WTC11 (cell line): Measurements from ENCODE around the gene PHC2. TPM values are rescaled to one million over a fixed set of nuclear protein-coding genes. Genes with fewer than 3 reads are reported as not detected.

Experiments used
- microRNA-seq: library from miRNA; unstranded; fragments of <30 nt; microRNA quantifications from one replicate; pipeline ENCODE4 v1.2.0, GENCODE V29; 2022; ENCODE audit warnings: borderline number of aligned reads
- total RNA-seq: library from RNA; stranded (reverse); gene quantifications from 3 replicates; pipeline ENCODE4 v1.2.3, GENCODE V29; 2021

Gene PHC2
- total RNA-seq, 1 experiment from 2014 or later = 7.0 TPM

Small RNA genes within 50 kb of the gene (microRNA-seq; reads per million reads assigned to microRNA genes)
- not detected for gene MIR3605

Other genes starting within 250 kb of the PHC2 start
- gene TRIM62, start 249.1 kb downstream of the PHC2 start, total RNA-seq = 10.7 to 13.6 TPM (median 11.0 TPM) in 3 replicates
- 23.9 to 25.7 TPM (median 24.2 TPM) in 3 replicates for gene ZNF362, start 174.6 kb downstream of the PHC2 start, total RNA-seq
- not detected in 3 replicates for gene A3GALT2, start 110.0 kb downstream of the PHC2 start, total RNA-seq
- 3.7 to 5.4 TPM (median 4.0 TPM) in 3 replicates for gene ZSCAN20, start 41.5 kb upstream of the PHC2 start, total RNA-seq